Keratinocyte (primary cell): ENCODE measurements around the gene SMG6.

Experiments used
- EZH2 ChIP-seq: IDR thresholded peaks from one replicate; pipeline ENCODE4 v1.6.1; 2012; ENCODE audit warnings: inconsistent platforms, mild to moderate bottlenecking, low read length, moderate library complexity
- TF ChIP-seq, protein P1 (sequence below), 3 experiments: IDR thresholded peaks in 1 of 3; conservative IDR thresholded peaks in 1 of 3; optimal IDR thresholded peaks in 1 of 3; 2 replicates in 2 of 3; 3 replicates in 1 of 3; pipeline versions ENCODE3 to v1.5.1; 2011; ENCODE audit warnings: low read length in 3 of 3, mild to moderate bottlenecking in 3 of 3, moderate library complexity in 2 of 3, control low read depth in 1 of 3, inconsistent platforms in 1 of 3; ENCODE audit not compliant: insufficient read depth in 2 of 3; ENCODE audit errors: extremely low read depth in 1 of 3

DNA sequence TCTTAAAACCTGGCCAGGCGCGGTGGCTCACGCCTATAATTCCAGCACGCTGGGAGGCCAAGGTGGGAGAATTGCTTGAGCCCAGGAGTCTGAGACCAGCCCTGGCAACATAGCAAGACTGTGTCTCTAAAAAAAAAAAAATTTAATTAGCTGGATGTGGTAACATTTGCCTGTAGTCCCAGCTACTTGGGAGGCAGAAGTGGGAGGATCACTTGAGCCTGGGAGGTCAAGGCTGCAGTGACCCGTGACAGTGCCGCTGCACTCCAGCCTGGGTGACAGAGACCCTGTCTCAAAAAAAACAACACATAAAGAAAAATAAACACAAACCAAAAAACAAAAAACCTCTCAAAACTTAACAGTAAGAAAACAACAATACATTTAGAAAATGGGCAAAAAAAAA, 106.3 kb downstream of the SMG6 start:
- no peak for TF ChIP-seq EZH2
- TF ChIP-seq, protein P1, sequence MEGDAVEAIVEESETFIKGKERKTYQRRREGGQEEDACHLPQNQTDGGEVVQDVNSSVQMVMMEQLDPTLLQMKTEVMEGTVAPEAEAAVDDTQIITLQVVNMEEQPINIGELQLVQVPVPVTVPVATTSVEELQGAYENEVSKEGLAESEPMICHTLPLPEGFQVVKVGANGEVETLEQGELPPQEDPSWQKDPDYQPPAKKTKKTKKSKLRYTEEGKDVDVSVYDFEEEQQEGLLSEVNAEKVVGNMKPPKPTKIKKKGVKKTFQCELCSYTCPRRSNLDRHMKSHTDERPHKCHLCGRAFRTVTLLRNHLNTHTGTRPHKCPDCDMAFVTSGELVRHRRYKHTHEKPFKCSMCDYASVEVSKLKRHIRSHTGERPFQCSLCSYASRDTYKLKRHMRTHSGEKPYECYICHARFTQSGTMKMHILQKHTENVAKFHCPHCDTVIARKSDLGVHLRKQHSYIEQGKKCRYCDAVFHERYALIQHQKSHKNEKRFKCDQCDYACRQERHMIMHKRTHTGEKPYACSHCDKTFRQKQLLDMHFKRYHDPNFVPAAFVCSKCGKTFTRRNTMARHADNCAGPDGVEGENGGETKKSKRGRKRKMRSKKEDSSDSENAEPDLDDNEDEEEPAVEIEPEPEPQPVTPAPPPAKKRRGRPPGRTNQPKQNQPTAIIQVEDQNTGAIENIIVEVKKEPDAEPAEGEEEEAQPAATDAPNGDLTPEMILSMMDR (optimal IDR thresholded peaks at IDR 0.05 in 1 of 3, IDR thresholded peaks at IDR 0.05 in 1 of 3, conservative IDR thresholded peaks at IDR 0.05 in 1 of 3; ENCODE audit: extremely low read depth in 1 of 3, insufficient read depth in 2 of 3, low read length in 3 of 3) = no peak
